Measurements from ENCODE around the gene PABPC1L. TPM values are rescaled to one million over a fixed set of nuclear protein-coding genes. Genes with fewer than 3 reads are reported as not detected.

PABPC1L gene
- total and polyA plus RNA-seq, 2 of the 13 experiments (the other 11 are each of a cell fraction or from before 2014, with no cell fraction given), result 30.8 to 252 TPM

DNA sequence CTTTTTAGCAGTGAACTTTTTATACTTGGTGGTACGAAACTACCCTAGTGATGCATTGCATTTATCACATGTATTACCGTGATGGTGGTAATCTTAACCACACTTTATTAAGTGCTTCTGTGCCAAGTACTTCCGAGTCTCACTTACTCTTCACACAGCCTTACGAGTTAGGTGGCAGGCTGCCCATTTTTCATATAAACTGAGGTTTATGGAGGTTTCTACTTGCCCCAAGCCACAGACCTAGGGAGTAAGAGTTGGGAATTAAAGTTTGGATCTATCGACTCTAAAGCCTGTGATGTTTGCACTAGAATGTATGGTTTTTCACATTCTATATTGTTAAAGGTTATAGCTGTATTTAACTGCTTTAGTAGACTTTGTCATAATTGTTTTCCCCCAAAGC, 5.5 kb upstream of the PABPC1L start:
- Histone ChIP-seq H3K27me3 (ENCODE audit: control insufficient read depth in 1 of 2, insufficient read depth in 2 of 2, low read length in 2 of 2) (no peaks in the 10 kb centered on the region), H3K36me3 (replicated peaks in 1 of 2; ENCODE audit: control insufficient read depth in 1 of 2, insufficient read depth in 2 of 2, low read length in 2 of 2) (peaks cover 29 to 80% of the 10 kb centered on the region in 2 experiments), H3K4me2 (ENCODE audit: low read depth, low read length) (no peak overlapping the region), H3K27ac (ENCODE audit: extremely low read length, insufficient read depth, low read length) (no peak overlapping the region), H4K20me1 (ENCODE audit: insufficient read depth, low read length) (peaks cover 8% of the 10 kb centered on the region; the same call in 1 of the 2 replicates), H2AFZ (ENCODE audit: low read length) (no peak overlapping the region), H3K9ac (ENCODE audit: insufficient read depth, low read depth, low read length) (no peak overlapping the region), H3K4me1 (ENCODE audit: insufficient read depth, low read length) (peaks cover 2% of the 10 kb centered on the region), H3K9me3 (ENCODE audit: low read length) (no peaks in the 10 kb centered on the region), H3K4me3 (replicated peaks in 1 of 3; ENCODE audit: insufficient read depth in 1 of 3, low read depth in 2 of 3, low read length in 3 of 3) (no peak overlapping the region), H3K79me2 (ENCODE audit: insufficient read depth, low read length) (peaks cover 26% of the 10 kb centered on the region)
- intact Hi-C loops (cut with micrococcal nuclease; ENCODE audit: unreplicated experiment) (no loop called here), in situ Hi-C loops (cut with HindIII; ENCODE audit: extremely low pct_ligation_motif_present, low pct_unique_long_range_greater_than_20kb) (no loop called here)
- ChIA-PET CTCF (ENCODE audit: low intra/inter-chr PET ratio, low total read pairs) (no interaction called here), POLR2A (no interaction called here)
- DNase-seq (ENCODE audit: low spot score) (no peak), ATAC-seq (no peak), FAIRE-seq (no peak)
- TF ChIP-seq ZNF546 (CRISPR knock-in tag; conservative IDR thresholded peaks at IDR 0.05) (no peak), ZMYM3 (CRISPR knock-in tag; IDR thresholded peaks at IDR 0.05) (no peak), AHR (CRISPR knock-in tag; IDR thresholded peaks at IDR 0.05) (no peak), RBM22 (optimal IDR thresholded peaks at IDR 0.05; ENCODE audit: low read length) (peak; percentile 69)
- WGBS (ENCODE audit: low lambda C conversion rate), result 96% methylated on average over 5 of the region's 5 CpGs
- no TSS peak for BruUV-seq (replicated peaks)

DNA sequence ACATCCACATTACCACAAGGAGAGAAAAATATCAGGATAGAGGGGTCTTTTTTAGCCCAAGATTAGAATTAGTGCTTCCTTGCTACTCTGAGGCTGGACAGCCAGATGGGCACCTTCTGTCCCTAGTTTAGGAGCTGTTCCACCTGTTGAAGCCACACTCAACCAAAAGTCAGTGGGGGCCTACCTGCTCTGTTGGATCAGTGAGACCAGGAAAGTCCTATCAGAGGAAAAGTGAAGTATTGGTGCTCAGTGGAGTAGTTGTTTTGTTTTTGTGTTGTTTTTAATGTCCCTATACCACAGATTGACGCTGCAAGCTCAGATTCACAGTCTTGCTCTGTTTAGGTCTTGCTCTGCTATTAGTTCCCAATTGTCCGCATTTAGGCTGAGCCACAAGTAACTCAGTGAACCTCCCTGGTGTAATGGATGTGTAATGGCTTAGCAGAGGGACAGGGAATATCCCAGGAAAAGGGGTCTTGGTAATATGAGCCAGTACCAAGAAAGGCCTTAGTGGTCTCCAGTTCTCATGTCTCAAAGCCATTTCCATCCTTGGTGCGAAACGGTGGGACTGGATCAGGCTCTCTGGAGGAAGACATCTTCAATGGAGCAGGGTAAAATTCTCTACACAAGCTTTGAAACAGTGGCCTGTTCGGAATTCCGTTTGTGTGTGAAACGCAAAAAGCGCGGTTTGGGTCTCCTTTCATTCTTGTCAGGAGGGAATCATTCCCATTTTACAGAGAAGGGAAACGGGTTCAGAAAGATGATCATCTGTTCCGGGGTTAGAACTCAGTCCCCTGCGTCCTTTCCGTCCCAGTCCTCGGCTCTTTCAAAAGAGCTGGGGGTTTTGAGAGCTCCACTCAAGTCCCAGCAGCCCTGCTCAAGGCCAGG, 631 bp upstream of the PABPC1L start:
- Histone ChIP-seq H3K4me1 (ENCODE audit: insufficient read depth, low read length) (peaks cover 14% of the 10 kb centered on the region), H3K36me3 (replicated peaks in 1 of 2; ENCODE audit: control insufficient read depth in 1 of 2, insufficient read depth in 2 of 2, low read length in 2 of 2) (peaks cover 23 to 59% of the 10 kb centered on the region in 2 experiments), H2AFZ (ENCODE audit: low read length) (no peak overlapping the region), H3K79me2 (ENCODE audit: insufficient read depth, low read length) (peaks cover 8% of the 10 kb centered on the region), H3K9me3 (ENCODE audit: low read length) (no peaks in the 10 kb centered on the region), H3K4me3 (replicated peaks in 1 of 3; ENCODE audit: insufficient read depth in 1 of 3, low read depth in 2 of 3, low read length in 3 of 3) (peak overlapping the region; percentile 87 to 97 (median 95); a peak in 4 of 6 replicates), H3K27me3 (ENCODE audit: control insufficient read depth in 1 of 2, insufficient read depth in 2 of 2, low read length in 2 of 2) (no peaks in the 10 kb centered on the region; a peak in 1 of 5 replicates), H3K27ac (ENCODE audit: extremely low read length, insufficient read depth, low read length) (peak overlapping the region; percentile 46), H4K20me1 (ENCODE audit: insufficient read depth, low read length) (peaks cover 3% of the 10 kb centered on the region; the same call in 1 of the 2 replicates), H3K4me2 (ENCODE audit: low read depth, low read length) (peak overlapping the region; percentile 99), H3K9ac (ENCODE audit: insufficient read depth, low read depth, low read length) (peak overlapping the region; percentile 35; the same call in 1 of the 2 replicates)
- no peak for DNase-seq (ENCODE audit: low spot score)
- TSS peak; percentile 13 for BruUV-seq (replicated peaks)
- CTCF ChIA-PET (ENCODE audit: low intra/inter-chr PET ratio, low total read pairs), result no interaction called here
- POLR2A ChIA-PET, result interaction anchor here (0.6 to 3.2 kb wide), 19 partner anchors 9 to 1052 kb away, joined by 3 to 42 read pairs (median 4); partner anchors contain the start of genes STK4, TOMM34 and YWHAB
- ATAC-seq, result no peak
- in situ Hi-C loops (cut with HindIII; ENCODE audit: extremely low pct_ligation_motif_present, low pct_unique_long_range_greater_than_20kb), result no loop called here
- FAIRE-seq, result no peak
- 67% methylated on average over 14 of the region's 14 CpGs for WGBS (ENCODE audit: low lambda C conversion rate)
- intact Hi-C loops (cut with micrococcal nuclease; ENCODE audit: unreplicated experiment), result no loop called here
- TF ChIP-seq, protein P1, sequence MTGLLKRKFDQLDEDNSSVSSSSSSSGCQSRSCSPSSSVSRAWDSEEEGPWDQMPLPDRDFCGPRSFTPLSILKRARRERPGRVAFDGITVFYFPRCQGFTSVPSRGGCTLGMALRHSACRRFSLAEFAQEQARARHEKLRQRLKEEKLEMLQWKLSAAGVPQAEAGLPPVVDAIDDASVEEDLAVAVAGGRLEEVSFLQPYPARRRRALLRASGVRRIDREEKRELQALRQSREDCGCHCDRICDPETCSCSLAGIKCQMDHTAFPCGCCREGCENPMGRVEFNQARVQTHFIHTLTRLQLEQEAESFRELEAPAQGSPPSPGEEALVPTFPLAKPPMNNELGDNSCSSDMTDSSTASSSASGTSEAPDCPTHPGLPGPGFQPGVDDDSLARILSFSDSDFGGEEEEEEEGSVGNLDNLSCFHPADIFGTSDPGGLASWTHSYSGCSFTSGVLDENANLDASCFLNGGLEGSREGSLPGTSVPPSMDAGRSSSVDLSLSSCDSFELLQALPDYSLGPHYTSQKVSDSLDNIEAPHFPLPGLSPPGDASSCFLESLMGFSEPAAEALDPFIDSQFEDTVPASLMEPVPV (CRISPR knock-in tag; IDR thresholded peaks at IDR 0.05), result no peak
- TF ChIP-seq, protein P2, sequence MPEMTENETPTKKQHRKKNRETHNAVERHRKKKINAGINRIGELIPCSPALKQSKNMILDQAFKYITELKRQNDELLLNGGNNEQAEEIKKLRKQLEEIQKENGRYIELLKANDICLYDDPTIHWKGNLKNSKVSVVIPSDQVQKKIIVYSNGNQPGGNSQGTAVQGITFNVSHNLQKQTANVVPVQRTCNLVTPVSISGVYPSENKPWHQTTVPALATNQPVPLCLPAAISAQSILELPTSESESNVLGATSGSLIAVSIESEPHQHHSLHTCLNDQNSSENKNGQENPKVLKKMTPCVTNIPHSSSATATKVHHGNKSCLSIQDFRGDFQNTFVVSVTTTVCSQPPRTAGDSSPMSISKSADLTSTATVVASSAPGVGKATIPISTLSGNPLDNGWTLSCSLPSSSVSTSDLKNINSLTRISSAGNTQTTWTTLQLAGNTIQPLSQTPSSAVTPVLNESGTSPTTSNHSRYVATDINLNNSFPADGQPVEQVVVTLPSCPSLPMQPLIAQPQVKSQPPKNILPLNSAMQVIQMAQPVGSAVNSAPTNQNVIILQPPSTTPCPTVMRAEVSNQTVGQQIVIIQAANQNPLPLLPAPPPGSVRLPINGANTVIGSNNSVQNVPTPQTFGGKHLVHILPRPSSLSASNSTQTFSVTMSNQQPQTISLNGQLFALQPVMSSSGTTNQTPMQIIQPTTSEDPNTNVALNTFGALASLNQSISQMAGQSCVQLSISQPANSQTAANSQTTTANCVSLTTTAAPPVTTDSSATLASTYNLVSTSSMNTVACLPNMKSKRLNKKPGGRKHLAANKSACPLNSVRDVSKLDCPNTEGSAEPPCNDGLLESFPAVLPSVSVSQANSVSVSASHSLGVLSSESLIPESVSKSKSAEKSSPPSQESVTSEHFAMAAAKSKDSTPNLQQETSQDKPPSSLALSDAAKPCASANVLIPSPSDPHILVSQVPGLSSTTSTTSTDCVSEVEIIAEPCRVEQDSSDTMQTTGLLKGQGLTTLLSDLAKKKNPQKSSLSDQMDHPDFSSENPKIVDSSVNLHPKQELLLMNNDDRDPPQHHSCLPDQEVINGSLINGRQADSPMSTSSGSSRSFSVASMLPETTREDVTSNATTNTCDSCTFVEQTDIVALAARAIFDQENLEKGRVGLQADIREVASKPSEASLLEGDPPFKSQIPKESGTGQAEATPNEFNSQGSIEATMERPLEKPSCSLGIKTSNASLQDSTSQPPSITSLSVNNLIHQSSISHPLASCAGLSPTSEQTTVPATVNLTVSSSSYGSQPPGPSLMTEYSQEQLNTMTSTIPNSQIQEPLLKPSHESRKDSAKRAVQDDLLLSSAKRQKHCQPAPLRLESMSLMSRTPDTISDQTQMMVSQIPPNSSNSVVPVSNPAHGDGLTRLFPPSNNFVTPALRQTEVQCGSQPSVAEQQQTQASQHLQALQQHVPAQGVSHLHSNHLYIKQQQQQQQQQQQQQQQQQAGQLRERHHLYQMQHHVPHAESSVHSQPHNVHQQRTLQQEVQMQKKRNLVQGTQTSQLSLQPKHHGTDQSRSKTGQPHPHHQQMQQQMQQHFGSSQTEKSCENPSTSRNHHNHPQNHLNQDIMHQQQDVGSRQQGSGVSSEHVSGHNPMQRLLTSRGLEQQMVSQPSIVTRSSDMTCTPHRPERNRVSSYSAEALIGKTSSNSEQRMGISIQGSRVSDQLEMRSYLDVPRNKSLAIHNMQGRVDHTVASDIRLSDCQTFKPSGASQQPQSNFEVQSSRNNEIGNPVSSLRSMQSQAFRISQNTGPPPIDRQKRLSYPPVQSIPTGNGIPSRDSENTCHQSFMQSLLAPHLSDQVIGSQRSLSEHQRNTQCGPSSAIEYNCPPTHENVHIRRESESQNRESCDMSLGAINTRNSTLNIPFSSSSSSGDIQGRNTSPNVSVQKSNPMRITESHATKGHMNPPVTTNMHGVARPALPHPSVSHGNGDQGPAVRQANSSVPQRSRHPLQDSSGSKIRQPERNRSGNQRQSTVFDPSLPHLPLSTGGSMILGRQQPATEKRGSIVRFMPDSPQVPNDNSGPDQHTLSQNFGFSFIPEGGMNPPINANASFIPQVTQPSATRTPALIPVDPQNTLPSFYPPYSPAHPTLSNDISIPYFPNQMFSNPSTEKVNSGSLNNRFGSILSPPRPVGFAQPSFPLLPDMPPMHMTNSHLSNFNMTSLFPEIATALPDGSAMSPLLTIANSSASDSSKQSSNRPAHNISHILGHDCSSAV (CRISPR knock-in tag; IDR thresholded peaks at IDR 0.05; ENCODE audit: borderline replicate concordance), result no peak

Data from HepG2 (cell line).